Ascending aorta (tissue), 2 donors: ENCODE results near the gene PFN3. TPM values are rescaled to one million over a fixed set of nuclear protein-coding genes. Genes with fewer than 3 reads are reported as not detected.

Experiments used
- DNase-seq, 2 donors: peaks; one replicate each; pipeline ENCODE4 v3.0.0-alpha.2; 2019; ENCODE audit warnings: low spot score in 2 of 2
- H3K27ac ChIP-seq, 2 donors: fragments of 200-600 bp; sonication (generic); one replicate each; pipeline ENCODE4 v1.5.1; 2016 to 2017; ENCODE audit warnings: mild to moderate bottlenecking in 1 of 2
- H3K27me3 ChIP-seq: fragments of 200-600 bp; sonication (generic); one replicate; pipeline ENCODE4 v1.5.1; 2017
- H3K36me3 ChIP-seq, 2 donors: fragments of 200-600 bp; sonication (generic); one replicate each; pipeline ENCODE4 v1.5.1; 2016
- H3K4me1 ChIP-seq, 2 donors: fragments of 200-600 bp; sonication (generic); one replicate each; pipeline ENCODE4 v1.5.1; 2016 to 2017; ENCODE audit warnings: mild to moderate bottlenecking in 1 of 2
- H3K4me3 ChIP-seq, 2 donors: fragments of 200-600 bp; sonication (generic); one replicate each; pipeline ENCODE4 v1.5.1; 2016 to 2017; ENCODE audit warnings: mild to moderate bottlenecking in 1 of 2
- H3K9me3 ChIP-seq, 2 donors: fragments of 200-600 bp; sonication (generic); one replicate each; pipeline ENCODE4 v1.5.1; 2016
- intact Hi-C: fragments of 100-400 bp; cut with DNase I; formaldehyde crosslinking; loops from one replicate; pipeline ENCODE4 v1.15.1; 2023
- total RNA-seq: library from RNA; depleted of rRNA; stranded (reverse); fragments of >200 nt; gene quantifications from one replicate; pipeline ENCODE4 v1.1.0, GENCODE V29; 2016
- TF ChIP-seq, protein P1 (sequence below), 3 experiments: fragments of 200-600 bp in 2 of 3; fragments of 450-650 bp in 1 of 3; sonication (generic) in 2 of 3; IDR thresholded peaks; one replicate each; pipeline ENCODE4 v1.5.1; 2016 to 2019; ENCODE audit warnings: antibody characterized with exemption in 3 of 3, mild to moderate bottlenecking in 1 of 3, moderate library complexity in 1 of 3

The PFN3 gene
- total RNA-seq, 1 donor from 2014 or later, result not detected

- H3K36me3 ChIP-seq, result no peaks in the 10 kb centered on the region
- no peak overlapping the region for H3K27ac ChIP-seq
- no peaks in the 10 kb centered on the region for H3K4me1 ChIP-seq
- TF ChIP-seq, protein P1, sequence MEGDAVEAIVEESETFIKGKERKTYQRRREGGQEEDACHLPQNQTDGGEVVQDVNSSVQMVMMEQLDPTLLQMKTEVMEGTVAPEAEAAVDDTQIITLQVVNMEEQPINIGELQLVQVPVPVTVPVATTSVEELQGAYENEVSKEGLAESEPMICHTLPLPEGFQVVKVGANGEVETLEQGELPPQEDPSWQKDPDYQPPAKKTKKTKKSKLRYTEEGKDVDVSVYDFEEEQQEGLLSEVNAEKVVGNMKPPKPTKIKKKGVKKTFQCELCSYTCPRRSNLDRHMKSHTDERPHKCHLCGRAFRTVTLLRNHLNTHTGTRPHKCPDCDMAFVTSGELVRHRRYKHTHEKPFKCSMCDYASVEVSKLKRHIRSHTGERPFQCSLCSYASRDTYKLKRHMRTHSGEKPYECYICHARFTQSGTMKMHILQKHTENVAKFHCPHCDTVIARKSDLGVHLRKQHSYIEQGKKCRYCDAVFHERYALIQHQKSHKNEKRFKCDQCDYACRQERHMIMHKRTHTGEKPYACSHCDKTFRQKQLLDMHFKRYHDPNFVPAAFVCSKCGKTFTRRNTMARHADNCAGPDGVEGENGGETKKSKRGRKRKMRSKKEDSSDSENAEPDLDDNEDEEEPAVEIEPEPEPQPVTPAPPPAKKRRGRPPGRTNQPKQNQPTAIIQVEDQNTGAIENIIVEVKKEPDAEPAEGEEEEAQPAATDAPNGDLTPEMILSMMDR (IDR thresholded peaks at IDR 0.05), result no peak
- no peak for DNase-seq
- intact Hi-C loops, result no loop called here
- H3K4me3 ChIP-seq, result no peak overlapping the region
- no peaks in the 10 kb centered on the region for H3K9me3 ChIP-seq
- H3K27me3 ChIP-seq, result no peaks in the 10 kb centered on the region
These were observed 14.0 kb upstream of the PFN3 start for GRCh38 chr5:177414481-177414880.

- Histone ChIP-seq H3K4me3 (no peak overlapping the region), H3K9me3 (no peaks in the 10 kb centered on the region), H3K36me3 (no peaks in the 10 kb centered on the region), H3K27ac (no peak overlapping the region), H3K27me3 (no peaks in the 10 kb centered on the region), H3K4me1 (no peaks in the 10 kb centered on the region)
- DNase-seq, result no peak
- intact Hi-C loops, result no loop called here
- TF ChIP-seq, protein P1 (IDR thresholded peaks at IDR 0.05), result no peak
These were observed 12.3 kb upstream of the PFN3 start for GRCh38 chr5:177412603-177413233.

DNA sequence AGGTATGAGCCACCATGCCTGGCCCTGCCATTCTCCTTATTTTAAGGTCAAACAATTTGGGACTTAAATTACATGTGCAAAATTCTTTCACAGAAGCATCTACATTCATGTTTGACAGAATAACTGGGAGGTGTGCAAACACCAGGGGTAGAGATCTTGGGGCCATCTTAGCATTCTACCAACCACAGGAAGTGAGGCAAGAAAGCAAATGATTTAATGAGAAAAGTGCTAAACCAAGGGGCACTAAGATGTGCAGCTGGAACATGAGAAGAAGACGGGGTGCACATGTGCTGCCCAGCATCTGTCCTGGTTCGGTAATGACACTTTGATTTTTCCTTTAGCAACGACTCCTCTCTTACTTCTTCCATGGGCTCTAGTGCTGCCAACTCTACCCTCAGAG, 10.1 kb upstream of the PFN3 start:
- H3K36me3 ChIP-seq, result no peaks in the 10 kb centered on the region
- no peaks in the 10 kb centered on the region for H3K27me3 ChIP-seq
- TF ChIP-seq, protein P1 (IDR thresholded peaks at IDR 0.05), result no peak
- H3K9me3 ChIP-seq, result no peaks in the 10 kb centered on the region
- no peak overlapping the region for H3K27ac ChIP-seq
- no peak for DNase-seq
- no peaks in the 10 kb centered on the region for H3K4me1 ChIP-seq
- H3K4me3 ChIP-seq, result no peak overlapping the region
- intact Hi-C loops, result no loop called here

DNA sequence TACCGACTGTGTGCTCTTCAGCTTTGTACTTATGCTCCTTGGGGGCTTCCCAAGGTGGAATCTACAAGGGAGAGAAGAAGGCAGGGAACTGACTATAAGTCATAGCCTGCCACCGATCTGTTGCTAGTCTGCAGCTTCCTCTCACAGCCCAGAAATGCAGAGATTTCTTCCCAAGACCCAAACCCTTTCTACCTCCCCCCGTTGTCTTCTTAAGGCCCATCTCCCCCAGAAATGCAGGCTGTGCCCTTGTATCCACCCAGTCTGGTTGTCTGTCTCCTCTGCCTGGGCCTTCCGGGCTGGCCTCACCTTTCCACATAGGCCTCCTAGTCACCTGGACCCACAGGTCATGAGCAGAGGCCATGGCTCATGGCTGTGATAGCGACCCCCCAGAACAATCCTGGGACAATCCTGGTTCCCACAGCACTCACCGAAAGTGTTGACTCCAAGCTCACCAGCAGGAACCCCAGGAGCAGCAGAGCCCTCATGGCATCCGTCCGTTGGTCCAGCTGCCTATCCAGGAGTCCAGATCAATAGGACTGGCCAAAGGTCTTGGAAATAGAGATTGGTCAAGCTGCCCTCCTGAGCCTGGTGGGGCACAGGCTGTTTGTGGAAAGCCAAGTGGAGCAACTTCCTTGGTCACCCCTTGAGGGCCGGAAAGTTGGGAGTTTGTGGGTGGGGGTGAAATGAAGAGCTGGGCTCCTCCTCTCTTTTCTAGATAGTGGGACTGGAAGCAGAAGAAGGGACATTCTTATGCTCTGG, 8.8 kb upstream of the PFN3 start, which contains the start of gene F12:
F12 (minus strand) TSS at position 522 of the 759 bp plus-strand sequence; CDS start at position 485, 37 bp downstream.
- no peak for DNase-seq
- TF ChIP-seq, protein P1 (IDR thresholded peaks at IDR 0.05), result no peak
- no peak within 1 kb of the TSS for H3K4me3 ChIP-seq
- peaks cover 3 to 4% of the 10 kb centered on the region in 2 donors for H3K4me1 ChIP-seq
- no peaks in the 10 kb centered on the region for H3K27me3 ChIP-seq
- H3K9me3 ChIP-seq, result no peaks in the 10 kb centered on the region
- intact Hi-C loops, result no loop called here
- no peaks in the 10 kb centered on the region for H3K36me3 ChIP-seq
- no peak within 1 kb of the TSS for H3K27ac ChIP-seq

DNA sequence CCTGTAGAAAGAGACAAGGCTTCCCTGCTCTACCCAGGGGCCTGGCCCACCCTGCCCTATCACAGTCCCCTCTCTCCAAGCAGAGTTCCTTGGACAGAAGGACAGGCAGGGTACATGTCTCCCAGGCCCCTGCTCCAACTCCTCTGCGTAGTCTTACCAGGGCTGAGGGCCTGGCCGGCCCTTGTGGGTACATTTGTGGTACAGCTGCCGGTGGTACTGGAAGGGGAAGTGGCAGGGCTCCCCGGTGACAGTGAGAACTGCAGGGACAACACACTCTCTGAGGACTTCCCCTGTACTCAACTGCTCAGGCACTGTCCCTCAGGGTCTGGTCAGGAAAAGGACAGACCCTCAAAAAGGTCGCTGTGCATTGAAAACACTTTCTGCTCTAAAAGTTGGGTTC, 5.3 kb upstream of the PFN3 start:
- H3K27ac ChIP-seq, result no peak overlapping the region
- H3K4me3 ChIP-seq, result no peak overlapping the region
- H3K27me3 ChIP-seq, result peaks cover 27% of the 10 kb centered on the region
- H3K36me3 ChIP-seq, result no peaks in the 10 kb centered on the region
- H3K9me3 ChIP-seq, result no peaks in the 10 kb centered on the region
- peaks cover 17 to 21% of the 10 kb centered on the region in 2 donors for H3K4me1 ChIP-seq
- intact Hi-C loops, result no loop called here
- TF ChIP-seq, protein P1 (IDR thresholded peaks at IDR 0.05), result no peak
- no peak for DNase-seq
